Testis (tissue), 2 donors: ENCODE data around the gene ATP12A.

Experiments used
- POLR2A ChIP-seq: fragments of 450-650 bp; IDR thresholded peaks from one replicate; pipeline ENCODE4 v1.6.1; 2017; ENCODE audit warnings: antibody characterized with exemption, mild to moderate bottlenecking, moderate library complexity
- TF ChIP-seq, protein P1 (sequence below), 3 experiments: fragments of 450-650 bp in 2 of 3; fragments of 200-600 bp in 1 of 3; sonication (generic) in 1 of 3; IDR thresholded peaks; one replicate each; pipeline ENCODE4 v1.5.1; 2016 to 2019; ENCODE audit warnings: antibody characterized with exemption in 3 of 3, mild to moderate bottlenecking in 2 of 3, moderate library complexity in 1 of 3

DNA sequence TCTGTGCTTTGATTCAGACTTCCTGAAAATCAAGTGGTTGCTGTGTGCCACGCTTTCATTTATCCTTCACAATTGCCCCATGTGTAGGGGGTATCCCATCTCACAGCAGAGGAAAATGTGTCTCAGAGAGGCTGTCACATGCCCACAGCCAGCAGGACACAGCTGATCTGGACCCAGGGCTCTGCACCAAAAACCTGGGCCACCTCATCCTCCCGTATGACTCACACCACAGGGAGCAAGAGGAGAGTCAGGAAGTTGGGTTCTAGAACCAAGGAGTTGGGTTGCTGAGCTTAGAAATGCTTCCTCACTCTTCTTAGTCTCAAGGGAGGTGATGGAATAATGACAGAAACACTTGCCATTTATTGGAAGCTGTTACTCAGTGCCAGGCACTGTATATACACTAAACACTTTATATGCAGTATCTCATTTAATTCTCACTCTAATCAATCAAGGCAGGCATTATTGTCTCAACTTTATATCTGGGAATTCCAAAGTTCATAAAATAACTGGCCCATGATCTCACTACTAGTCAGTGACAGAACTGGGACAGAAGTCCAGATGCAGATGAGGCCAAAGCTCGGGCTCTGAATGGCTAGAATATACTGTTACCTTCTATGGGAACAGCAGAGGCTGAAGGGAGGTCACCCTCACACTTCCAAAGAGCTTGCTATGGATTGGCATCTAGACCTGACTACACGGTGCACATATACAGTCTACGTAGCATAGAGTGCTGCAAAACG, 47.7 kb upstream of the ATP12A start:
- TF ChIP-seq, protein P1, sequence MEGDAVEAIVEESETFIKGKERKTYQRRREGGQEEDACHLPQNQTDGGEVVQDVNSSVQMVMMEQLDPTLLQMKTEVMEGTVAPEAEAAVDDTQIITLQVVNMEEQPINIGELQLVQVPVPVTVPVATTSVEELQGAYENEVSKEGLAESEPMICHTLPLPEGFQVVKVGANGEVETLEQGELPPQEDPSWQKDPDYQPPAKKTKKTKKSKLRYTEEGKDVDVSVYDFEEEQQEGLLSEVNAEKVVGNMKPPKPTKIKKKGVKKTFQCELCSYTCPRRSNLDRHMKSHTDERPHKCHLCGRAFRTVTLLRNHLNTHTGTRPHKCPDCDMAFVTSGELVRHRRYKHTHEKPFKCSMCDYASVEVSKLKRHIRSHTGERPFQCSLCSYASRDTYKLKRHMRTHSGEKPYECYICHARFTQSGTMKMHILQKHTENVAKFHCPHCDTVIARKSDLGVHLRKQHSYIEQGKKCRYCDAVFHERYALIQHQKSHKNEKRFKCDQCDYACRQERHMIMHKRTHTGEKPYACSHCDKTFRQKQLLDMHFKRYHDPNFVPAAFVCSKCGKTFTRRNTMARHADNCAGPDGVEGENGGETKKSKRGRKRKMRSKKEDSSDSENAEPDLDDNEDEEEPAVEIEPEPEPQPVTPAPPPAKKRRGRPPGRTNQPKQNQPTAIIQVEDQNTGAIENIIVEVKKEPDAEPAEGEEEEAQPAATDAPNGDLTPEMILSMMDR (IDR thresholded peaks at IDR 0.05) = no peak
- no peak for TF ChIP-seq POLR2A
